Activated CD8-positive, alpha-beta memory T cell treated with anti-CD3 and anti-CD28 coated beads for 1 hour (primary cell): Measurements from ENCODE around the gene FCN2.
"Not testable (repeated sequence)": the region's sequence is repeated elsewhere in the genome, so short reads cannot be mapped to it uniquely, and the experiment has no call there.

Source experiments
- DNase-seq, 2 donors: peaks; one replicate each; pipeline ENCODE4 v3.0.0-alpha.2; 2020; ENCODE audit warnings: low read depth in 1 of 2; ENCODE audit errors: extremely low read depth in 1 of 2

Gene FCN2

DNA sequence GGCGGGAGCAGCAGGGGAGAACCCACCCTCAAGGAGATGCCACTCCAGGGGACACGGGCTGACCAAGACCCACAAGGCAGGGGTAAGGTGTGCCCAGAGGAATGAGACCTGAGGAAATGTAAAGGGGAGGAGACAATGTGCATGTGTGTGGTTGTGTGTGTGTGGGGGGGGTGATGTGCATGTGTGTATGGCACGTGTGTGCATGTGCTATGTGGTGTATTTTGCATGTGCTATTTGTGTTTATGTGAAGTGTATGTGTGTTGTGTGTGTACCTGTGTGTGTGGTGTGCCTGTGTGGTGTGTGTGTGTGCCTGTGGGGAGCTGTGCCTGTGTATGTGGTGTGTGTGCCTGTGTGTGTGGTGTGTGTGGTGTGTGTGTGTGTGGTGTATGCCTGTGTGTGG lies 33.5 kb upstream of the FCN2 start:
- no peak for DNase-seq

DNA sequence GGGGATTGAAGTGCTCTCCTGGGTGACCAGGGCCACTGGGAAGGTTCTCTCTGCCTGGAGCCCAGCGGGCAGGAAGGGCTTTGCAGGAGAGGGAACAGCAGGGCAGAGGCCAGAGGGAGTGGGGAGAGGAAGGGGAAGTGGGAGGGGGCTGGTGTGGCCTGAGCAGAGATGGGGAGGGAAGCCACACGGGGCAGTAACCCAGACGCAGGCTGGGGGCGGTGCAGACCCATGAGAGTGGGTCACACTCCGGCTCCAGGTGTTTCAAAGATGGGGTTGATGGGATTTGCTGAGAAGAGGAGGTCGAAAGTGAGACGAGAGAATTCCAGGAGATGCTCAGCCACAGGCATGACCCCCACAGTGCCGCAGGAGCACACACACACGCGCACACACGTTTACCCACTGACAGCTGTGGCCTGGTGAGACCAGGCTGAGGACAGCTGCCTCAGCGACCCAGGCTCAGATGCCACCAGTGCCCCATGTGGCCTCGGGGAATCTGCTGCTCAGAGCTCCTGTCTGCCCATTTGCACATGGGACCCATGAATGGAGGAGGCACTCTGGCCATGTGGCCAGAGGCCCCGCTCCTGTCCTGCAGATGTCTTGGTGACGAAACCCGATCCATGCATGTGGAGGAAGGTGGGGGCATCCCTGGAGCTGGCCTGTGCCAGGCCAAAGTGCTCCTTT lies 32.7 kb upstream of the FCN2 start:
- DNase-seq = no peak

GRCh38 chr9:134848504-134848903 lies 32.1 kb upstream of the FCN2 start:
- no peak for DNase-seq

DNA sequence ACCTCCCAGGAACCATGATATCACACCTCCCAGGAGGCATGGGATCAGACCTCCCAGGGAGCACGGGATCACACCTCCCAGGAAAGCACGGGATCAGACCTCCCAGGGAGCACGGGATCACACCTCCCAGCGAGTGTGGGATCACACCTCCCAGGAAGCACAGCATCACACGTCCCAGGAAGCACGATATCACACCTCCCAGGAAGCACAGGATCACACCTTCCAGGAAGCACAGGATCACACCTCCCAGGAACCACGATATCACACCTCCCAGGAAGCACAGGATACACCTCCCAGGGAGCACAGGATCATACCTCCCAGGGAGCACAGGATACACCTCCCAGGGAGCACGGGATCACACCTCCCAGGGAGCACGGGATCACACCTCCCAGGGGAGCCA lies 30.0 kb upstream of the FCN2 start:
- no peak for DNase-seq

GRCh38 chr9:134851020-134851419 lies 29.6 kb upstream of the FCN2 start:
- DNase-seq = no peak

GRCh38 chr9:134852906-134853654 lies 27.5 kb upstream of the FCN2 start:
- DNase-seq = no peak

GRCh38 chr9:134853893-134854292 lies 26.7 kb upstream of the FCN2 start:
- no peak for DNase-seq

GRCh38 chr9:134854541-134854981 lies 26.0 kb upstream of the FCN2 start:
- DNase-seq = no peak

DNA sequence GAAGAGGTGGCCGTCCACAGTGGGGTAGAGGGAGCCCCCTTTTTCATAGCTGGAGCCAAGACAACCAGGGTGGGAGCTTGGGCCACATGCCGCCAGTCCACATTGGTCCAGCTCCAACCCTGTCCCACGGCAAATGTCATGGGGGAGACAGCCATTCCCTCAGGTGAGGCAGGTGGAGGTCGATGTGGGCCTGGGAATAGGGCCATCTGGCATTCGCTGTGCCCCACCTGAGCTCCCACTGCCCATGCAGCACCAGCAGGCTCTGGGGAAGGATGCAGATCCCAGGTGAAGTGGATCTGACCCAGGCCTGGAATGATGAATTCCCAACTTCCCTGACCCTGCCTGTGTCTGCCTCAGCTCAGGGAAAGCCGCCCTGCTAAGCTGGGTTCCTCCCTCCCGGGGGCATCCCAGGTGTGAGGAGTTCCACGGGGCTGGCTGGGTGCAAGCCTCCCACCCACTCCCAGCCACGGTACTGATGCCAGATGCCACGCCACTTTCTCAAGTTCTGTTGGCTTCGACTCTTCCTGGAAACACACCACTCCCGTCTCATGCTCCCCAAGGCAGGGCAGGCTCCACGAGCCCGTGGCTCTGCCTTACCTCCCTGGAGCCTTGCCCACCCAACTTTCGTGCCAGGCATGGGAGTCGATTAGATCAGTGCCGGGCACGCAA lies 25.2 kb upstream of the FCN2 start:
- no peak for DNase-seq

- DNase-seq = no peak
Measured at GRCh38 chr9:134855900-134856377, 24.7 kb upstream of the FCN2 start.

DNA sequence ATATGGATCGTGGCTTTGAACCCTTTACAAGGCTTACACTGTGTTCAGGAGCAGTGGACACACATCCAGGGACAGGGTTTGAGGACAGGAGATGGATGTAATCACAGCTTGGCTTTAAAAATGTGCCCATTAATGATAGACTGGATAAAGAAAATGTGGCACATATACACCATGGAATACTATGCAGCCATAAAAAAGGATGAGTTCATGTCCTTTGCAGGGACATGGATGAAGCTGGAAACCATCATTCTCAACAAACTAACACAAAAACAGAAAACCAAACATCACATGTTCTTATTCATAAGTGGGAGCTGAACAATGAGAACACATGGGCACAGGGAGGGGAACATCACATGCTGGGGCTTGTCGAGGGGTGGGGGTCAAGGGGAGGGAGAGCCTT lies 23.2 kb upstream of the FCN2 start:
- DNase-seq = not testable (repeated sequence)

DNA sequence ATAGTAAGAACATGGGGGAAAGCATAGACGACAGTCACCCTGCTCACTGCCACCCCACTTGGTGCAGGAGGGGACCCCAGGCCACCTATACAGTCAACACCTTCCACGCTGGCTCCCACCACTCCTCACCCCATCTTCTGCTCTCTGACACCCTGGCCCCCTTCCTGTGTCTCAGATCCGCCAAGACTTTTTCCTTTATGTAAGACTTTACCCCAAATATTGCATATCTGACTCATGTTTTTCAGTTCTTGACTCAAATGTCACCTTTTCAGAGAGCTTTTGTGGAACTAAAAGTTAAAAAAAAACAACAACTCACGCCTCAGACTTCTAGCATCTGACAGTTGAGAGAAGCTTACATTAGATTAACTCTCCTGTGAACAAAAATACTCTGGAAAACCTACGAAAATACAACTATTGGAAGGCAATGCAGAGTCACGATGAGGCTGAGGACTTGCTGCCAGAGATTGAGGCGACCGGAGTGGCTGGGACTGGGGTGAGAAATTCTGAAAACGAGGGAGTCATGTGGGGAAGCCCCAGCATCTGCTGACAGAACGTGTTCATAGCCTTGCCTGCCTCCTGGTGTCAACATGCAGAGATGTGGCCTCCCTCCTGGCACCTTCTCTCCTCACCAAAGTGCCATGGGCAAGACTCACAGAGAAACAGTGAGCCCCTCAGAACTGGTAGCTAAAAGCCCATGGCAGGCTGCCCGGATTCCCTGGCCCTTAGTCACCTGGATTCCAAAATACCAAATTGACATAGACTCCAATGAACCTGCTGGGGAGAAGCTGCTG lies 22.4 kb upstream of the FCN2 start:
- no peak for DNase-seq

DNA sequence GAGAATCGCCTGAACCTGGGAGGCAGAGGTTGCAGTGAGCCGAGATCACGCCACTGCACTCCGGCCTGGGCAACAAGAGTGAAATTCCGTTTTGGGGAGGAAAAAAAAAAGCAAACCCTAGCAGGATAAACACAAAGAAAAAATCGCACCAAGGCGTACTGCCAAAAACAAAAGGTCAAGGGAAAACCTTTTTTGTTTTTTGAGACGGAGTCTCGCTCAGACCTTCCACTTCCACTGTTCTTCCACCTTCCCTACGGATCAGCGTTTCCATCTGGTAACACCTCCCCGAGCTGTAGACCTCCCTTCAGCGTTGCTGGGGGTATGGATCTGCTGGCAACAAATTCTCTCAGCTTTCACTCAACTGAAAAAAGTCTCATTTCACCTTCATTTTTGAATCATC lies 20.1 kb upstream of the FCN2 start:
- no peak for DNase-seq

GRCh38 chr9:134861595-134862334 lies 18.8 kb upstream of the FCN2 start:
- no peak for DNase-seq

DNA sequence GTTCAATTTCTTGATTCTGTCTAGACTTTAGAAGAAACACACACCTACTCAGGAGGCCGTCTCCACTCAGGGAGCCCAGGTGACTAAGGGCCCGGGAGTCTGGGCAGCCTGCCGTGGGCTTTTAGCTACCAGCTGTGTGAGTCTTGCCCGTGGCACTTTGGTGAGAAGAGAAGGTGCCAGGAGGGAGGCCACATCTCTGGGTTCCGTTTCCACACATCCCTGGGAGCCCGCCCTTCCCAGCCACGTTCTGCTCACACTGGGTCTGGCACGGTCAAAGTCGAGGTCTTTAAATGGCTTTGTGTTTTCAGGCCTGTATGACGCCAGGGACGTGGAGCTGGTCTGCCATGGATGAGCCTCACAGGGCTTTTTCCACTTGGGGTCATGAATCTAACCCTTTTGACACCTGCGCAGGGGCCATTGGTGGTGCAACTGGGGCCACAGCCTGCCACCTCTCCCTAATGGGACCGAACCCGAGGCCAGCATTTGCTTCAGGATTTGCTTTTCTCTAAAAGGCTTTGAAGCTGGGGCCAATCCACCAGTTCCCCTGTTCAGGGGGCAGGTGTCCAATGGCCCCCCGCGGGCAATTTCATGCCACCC lies 17.2 kb upstream of the FCN2 start:
- no peak for DNase-seq

- DNase-seq = no peak
Measured at GRCh38 chr9:134863941-134864820, 16.4 kb upstream of the FCN2 start.

- DNase-seq = no peak
Measured at GRCh38 chr9:134864821-134865190, 15.8 kb upstream of the FCN2 start.

DNA sequence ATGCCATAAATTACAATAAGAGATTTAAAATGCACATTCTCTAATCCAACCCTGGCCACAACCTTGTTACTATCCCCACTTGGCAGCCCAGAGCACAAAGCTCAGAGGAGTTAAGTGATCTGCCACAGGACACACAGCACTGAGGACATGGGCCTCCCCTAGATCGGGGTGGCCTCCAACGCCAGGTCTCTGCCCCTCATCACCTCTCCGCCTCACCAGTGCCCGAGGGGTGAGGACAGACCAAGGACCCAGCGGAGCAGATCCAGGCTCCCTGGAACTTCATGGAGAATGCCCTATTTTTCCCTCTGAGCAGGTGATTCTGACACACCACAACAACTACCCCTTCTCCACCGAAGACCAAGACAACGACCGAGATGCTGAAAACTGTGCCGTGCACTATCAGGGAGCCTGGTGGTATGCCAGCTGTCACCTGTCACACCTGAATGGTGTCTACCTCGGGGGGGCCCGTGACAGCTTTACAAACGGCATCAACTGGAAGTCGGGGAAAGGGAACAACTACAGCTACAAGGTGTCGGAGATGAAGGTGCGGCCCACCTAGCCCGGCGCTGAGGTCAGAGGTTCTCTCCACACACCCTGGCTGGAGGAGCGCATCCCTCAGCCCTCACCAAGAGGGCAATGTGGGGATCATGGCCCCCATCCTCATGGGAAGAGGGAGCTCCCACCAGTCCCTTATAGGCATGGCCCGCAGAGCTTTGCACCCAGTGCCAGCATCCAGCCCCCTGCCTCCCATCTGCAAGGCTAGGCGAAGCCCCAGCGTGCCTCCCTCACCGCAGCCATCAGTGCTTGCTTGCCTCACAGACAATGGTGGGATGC lies 12.5 kb upstream of the FCN2 start:
- DNase-seq = no peak
